PFSK-1 (cell line): ENCODE data around the gene EPG5.

ENCODE experiments used
- SIN3A ChIP-seq: IDR thresholded peaks from 2 replicates; pipeline ENCODE4 v1.6.1; 2012; ENCODE audit warnings: mild to moderate bottlenecking, low read length, moderate library complexity, borderline replicate concordance; ENCODE audit not compliant: insufficient read depth
- TAF1 ChIP-seq: IDR thresholded peaks from 2 replicates; pipeline ENCODE4 v1.6.1; 2012; ENCODE audit warnings: low read length, control low read depth, borderline replicate concordance; ENCODE audit not compliant: insufficient read depth

GRCh38 chr18:45894818-45895217, 72.3 kb downstream of the EPG5 start:
- no peak for TF ChIP-seq TAF1
- no peak for TF ChIP-seq SIN3A
